Tibial nerve (tissue), 3 donors: ENCODE measurements around the gene CHRNE.

Experiments used
- POLR2A ChIP-seq, 2 donors: fragments of 450-650 bp; IDR thresholded peaks; one replicate each; pipeline ENCODE4 v1.6.1; 2017; ENCODE audit warnings: antibody characterized with exemption in 2 of 2, mild to moderate bottlenecking in 2 of 2, moderate library complexity in 2 of 2
- TF ChIP-seq, protein P1 (sequence below), 5 experiments: fragments of 200-600 bp in 3 of 5; fragments of 450-650 bp in 2 of 5; sonication (generic) in 3 of 5; IDR thresholded peaks; one replicate each; pipeline ENCODE4 v1.5.1; 2016 to 2019; ENCODE audit warnings: antibody characterized with exemption in 5 of 5, mild to moderate bottlenecking in 3 of 5, moderate library complexity in 2 of 5

- no peak for TF ChIP-seq POLR2A (IDR thresholded peaks at IDR 0.05)
- TF ChIP-seq, protein P1, sequence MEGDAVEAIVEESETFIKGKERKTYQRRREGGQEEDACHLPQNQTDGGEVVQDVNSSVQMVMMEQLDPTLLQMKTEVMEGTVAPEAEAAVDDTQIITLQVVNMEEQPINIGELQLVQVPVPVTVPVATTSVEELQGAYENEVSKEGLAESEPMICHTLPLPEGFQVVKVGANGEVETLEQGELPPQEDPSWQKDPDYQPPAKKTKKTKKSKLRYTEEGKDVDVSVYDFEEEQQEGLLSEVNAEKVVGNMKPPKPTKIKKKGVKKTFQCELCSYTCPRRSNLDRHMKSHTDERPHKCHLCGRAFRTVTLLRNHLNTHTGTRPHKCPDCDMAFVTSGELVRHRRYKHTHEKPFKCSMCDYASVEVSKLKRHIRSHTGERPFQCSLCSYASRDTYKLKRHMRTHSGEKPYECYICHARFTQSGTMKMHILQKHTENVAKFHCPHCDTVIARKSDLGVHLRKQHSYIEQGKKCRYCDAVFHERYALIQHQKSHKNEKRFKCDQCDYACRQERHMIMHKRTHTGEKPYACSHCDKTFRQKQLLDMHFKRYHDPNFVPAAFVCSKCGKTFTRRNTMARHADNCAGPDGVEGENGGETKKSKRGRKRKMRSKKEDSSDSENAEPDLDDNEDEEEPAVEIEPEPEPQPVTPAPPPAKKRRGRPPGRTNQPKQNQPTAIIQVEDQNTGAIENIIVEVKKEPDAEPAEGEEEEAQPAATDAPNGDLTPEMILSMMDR (IDR thresholded peaks at IDR 0.05), result no peak
Measured at GRCh38 chr17:4933646-4934045, 30.7 kb upstream of the CHRNE start.
